ENCODE measurements around the gene ZBP1. TPM values are rescaled to one million over a fixed set of nuclear protein-coding genes. Genes with fewer than 3 reads are reported as not detected.

ZBP1 gene
- total RNA-seq, 1 donor from 2014 or later: not detected

DNA sequence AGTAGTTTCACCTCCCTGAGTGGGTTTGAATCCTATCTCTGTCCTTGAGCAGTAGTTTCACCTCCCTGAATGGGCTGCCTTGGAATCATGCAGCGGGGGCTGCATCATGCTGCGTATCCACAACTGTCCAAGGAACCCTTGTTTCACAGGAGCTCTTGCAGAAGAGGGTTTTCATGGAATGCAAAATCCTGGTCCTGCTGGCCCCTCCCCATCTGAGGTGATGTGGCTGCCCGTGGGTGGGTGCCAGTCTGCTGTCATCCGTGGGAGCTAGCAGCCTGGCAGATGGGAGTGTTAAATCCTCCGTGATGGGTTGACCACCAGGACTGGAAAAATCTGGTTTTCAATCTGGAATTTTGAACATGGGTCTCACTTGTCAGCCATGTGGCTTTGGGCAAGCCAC lies 21.7 kb downstream of the ZBP1 start:
- Mint-ChIP-seq H3K27ac (no peak overlapping the region), H3K4me3 (ENCODE audit: low read depth) (no peak overlapping the region), H3K36me3 (ENCODE audit: insufficient read depth) (no peaks in the 10 kb centered on the region), H3K27me3 (peaks cover 11% of the 10 kb centered on the region), H3K4me1 (ENCODE audit: low read depth) (peaks cover 8% of the 10 kb centered on the region), H3K9me3 (ENCODE audit: low read depth) (no peaks in the 10 kb centered on the region)
- TF ChIP-seq, protein P1, sequence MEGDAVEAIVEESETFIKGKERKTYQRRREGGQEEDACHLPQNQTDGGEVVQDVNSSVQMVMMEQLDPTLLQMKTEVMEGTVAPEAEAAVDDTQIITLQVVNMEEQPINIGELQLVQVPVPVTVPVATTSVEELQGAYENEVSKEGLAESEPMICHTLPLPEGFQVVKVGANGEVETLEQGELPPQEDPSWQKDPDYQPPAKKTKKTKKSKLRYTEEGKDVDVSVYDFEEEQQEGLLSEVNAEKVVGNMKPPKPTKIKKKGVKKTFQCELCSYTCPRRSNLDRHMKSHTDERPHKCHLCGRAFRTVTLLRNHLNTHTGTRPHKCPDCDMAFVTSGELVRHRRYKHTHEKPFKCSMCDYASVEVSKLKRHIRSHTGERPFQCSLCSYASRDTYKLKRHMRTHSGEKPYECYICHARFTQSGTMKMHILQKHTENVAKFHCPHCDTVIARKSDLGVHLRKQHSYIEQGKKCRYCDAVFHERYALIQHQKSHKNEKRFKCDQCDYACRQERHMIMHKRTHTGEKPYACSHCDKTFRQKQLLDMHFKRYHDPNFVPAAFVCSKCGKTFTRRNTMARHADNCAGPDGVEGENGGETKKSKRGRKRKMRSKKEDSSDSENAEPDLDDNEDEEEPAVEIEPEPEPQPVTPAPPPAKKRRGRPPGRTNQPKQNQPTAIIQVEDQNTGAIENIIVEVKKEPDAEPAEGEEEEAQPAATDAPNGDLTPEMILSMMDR (IDR thresholded peaks at IDR 0.05; ENCODE audit: unreplicated experiment): no peak
- no peak for DNase-seq (ENCODE audit: low spot score, unreplicated experiment)

DNA sequence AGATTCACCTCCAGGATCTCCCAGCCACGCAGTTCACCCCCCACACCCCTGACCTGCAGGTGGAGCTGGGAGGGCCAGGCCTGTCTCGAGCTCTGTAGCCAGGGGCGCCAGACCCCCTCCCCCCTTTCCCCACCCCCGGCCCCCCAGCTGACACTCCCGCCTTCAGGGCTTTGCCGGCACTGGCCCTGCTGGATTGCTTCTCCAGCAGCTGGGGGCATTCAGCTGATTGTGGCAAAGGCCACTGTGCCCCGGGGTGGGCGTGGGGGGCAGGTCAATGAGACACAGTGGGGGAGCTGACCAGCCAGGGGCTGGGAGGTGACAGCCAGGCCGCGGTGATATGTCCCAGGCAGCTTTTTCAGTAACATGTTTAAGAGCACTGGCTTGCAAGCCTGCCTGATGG lies 22.2 kb downstream of the ZBP1 start:
- H3K36me3 Mint-ChIP-seq (ENCODE audit: insufficient read depth): no peaks in the 10 kb centered on the region
- H3K4me3 Mint-ChIP-seq (ENCODE audit: low read depth): no peak overlapping the region
- DNase-seq (ENCODE audit: low spot score, unreplicated experiment): no peak
- peaks cover 15% of the 10 kb centered on the region for H3K27me3 Mint-ChIP-seq
- TF ChIP-seq, protein P1 (IDR thresholded peaks at IDR 0.05; ENCODE audit: unreplicated experiment): no peak
- H3K4me1 Mint-ChIP-seq (ENCODE audit: low read depth): peaks cover 8% of the 10 kb centered on the region
- H3K27ac Mint-ChIP-seq: no peak overlapping the region
- H3K9me3 Mint-ChIP-seq (ENCODE audit: low read depth): no peaks in the 10 kb centered on the region

DNA sequence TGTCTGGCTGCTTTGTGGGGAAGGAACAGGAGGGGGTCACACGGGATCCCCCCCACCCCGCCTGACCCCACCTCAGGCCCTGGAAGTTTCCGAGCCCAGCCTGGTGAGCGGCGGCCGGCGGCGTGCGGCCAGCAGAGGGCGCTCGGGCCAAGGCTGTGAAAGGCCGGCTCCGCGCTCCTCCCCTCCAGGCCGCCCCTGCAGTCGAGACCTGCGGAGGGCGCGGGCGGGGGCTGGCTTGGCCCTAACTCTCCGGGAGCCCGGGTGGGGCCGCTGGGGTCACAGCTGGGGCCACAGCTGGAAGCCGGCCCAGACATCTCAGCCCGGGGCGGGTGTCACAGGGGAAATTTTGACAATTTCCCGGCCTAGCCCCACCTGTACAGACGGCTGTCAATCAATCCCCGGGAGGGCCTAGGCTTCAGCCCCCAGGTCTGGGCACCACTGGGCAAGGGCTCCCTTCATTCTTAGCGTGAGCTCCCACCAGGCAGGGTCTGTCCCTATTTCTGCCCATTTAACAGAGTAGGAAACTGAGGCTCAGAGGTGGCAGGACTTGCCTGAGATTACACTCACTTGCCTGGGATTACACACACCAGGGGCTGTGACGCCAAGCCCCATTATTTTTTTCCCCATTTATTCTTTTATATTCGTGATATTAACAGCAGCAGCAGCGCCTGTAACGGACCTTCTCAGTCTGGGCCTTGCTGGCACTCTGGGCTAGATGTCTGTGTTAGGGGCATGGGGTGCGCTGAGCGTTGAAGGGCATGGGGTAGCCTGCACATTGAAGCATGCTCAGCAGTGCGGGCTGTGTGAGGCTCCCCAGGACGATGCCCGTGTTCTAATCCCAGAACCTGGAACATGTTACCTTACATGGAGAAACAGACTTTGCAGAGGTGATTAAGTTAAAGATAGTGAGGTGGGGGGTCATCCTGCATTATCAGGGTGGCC lies 23.0 kb downstream of the ZBP1 start:
- H3K36me3 Mint-ChIP-seq (ENCODE audit: insufficient read depth): no peaks in the 10 kb centered on the region
- H3K4me3 Mint-ChIP-seq (ENCODE audit: low read depth): no peak overlapping the region
- TF ChIP-seq, protein P1 (IDR thresholded peaks at IDR 0.05; ENCODE audit: unreplicated experiment): peak; percentile 99
- no peaks in the 10 kb centered on the region for H3K9me3 Mint-ChIP-seq (ENCODE audit: low read depth)
- peaks cover 8% of the 10 kb centered on the region for H3K4me1 Mint-ChIP-seq (ENCODE audit: low read depth)
- H3K27ac Mint-ChIP-seq: no peak overlapping the region
- peak; percentile 76 for DNase-seq (ENCODE audit: low spot score, unreplicated experiment)
- peaks cover 15% of the 10 kb centered on the region for H3K27me3 Mint-ChIP-seq

DNA sequence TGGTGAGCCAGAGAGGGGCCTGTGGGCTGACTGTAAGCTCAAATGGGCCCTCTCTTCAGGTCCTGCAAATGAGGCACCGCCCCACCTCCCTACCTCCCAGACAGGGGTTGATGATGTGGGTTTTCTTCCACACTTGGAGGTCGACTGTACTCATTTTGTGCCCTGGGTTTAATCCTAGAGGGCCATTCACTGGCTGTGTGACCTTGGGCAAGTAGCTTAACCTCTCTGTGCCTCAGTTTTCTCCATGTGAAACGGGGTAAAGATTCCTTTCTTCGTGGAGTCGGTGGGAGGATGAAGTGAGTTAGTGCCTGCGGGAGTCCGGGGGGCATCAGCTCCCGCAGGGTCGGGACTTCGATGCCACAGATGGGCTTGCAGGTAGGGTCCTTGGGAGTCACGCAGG lies 23.9 kb downstream of the ZBP1 start:
- Mint-ChIP-seq H3K4me1 (ENCODE audit: low read depth) (peaks cover 8% of the 10 kb centered on the region), H3K36me3 (ENCODE audit: insufficient read depth) (no peaks in the 10 kb centered on the region), H3K4me3 (ENCODE audit: low read depth) (no peak overlapping the region), H3K9me3 (ENCODE audit: low read depth) (no peaks in the 10 kb centered on the region), H3K27ac (no peak overlapping the region), H3K27me3 (peaks cover 17% of the 10 kb centered on the region)
- TF ChIP-seq, protein P1 (IDR thresholded peaks at IDR 0.05; ENCODE audit: unreplicated experiment): no peak
- DNase-seq (ENCODE audit: low spot score, unreplicated experiment): no peak

DNA sequence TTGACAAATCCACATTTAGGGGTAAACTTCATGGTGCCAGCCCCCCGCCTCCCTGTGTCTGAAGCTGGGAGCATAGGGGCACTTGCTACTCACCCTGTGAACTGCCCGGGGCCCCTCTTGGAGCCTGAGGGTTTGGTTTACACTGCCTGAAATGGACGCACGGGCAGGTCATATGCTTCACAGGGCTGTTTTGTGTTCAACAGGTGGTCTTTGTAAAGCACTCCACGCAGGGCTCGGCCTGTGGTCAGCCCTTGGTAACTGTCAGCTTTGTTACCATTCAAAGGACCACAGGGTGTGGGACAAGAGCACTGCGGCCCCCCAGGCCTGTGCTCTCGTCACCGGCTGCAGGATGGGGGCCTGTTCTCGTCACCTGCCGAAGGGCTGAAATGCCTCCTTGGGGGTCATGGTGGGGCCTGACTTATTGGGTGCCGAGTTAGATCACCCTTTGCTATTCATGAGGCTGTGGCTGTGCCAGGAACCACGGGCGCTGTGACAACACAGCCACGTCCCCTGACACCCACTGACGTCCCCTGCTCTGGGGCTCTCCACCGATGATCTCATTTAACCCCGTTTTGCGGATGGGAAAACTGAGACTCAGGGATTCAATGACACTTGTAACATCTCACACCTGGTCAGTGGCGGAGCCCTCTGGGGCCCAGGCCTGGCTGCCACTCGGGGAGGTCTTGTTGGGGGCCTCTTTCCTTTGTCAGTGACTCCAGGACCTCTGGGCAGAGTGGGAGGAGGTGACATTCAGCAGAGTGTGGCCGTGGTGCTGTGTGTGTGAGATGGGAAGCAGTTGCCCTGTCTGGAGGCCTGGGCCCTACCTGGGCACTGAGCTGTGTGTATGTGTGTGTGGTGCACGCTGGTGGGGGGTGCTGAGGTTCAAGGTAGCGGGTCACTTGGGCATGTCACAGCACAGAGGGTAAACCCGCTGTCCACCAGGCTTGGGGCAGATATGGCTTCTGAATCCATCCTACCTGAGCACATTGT lies 24.9 kb downstream of the ZBP1 start:
- Mint-ChIP-seq H3K27ac (no peak overlapping the region), H3K9me3 (ENCODE audit: low read depth) (no peaks in the 10 kb centered on the region), H3K4me1 (ENCODE audit: low read depth) (peaks cover 7% of the 10 kb centered on the region), H3K27me3 (peaks cover 23% of the 10 kb centered on the region), H3K36me3 (ENCODE audit: insufficient read depth) (no peaks in the 10 kb centered on the region), H3K4me3 (ENCODE audit: low read depth) (no peak overlapping the region)
- DNase-seq (ENCODE audit: low spot score, unreplicated experiment): no peak
- TF ChIP-seq, protein P1 (IDR thresholded peaks at IDR 0.05; ENCODE audit: unreplicated experiment): no peak

Measured in progenitor cell of endocrine pancreas (in vitro differentiated cells).